Upper lobe of left lung (tissue), 4 donors: ENCODE measurements around the gene ALX4.

Experiments
- CTCF ChIP-seq, 6 experiments: fragments of 450-650 bp in 4 of 6; fragments of 200-600 bp in 2 of 6; sonication (generic) in 2 of 6; IDR thresholded peaks; one replicate each; pipeline ENCODE4 v1.5.1; 2016 to 2019; ENCODE audit warnings: antibody characterized with exemption in 6 of 6
- EP300 ChIP-seq, 4 donors: sonication (generic); formaldehyde crosslinking; IDR thresholded peaks; one replicate each; pipeline ENCODE4 v1.5.1; 2017; ENCODE audit warnings: antibody characterized with exemption in 4 of 4, control low read depth in 2 of 4
- POLR2A ChIP-seq, 4 donors: fragments of 450-650 bp; IDR thresholded peaks; one replicate each; pipeline ENCODE4 v1.5.1; 2016 to 2017; ENCODE audit warnings: antibody characterized with exemption in 4 of 4, mild to moderate bottlenecking in 2 of 4

- TF ChIP-seq CTCF (IDR thresholded peaks at IDR 0.05) (no peak), EP300 (IDR thresholded peaks at IDR 0.05) (no peak), POLR2A (IDR thresholded peaks at IDR 0.05) (no peak)
Measured at GRCh38 chr11:44356351-44356750, 46.4 kb upstream of the ALX4 start.
